Epidermal melanocyte (primary cell): Measurements from ENCODE around the gene OCRL.

Experiments used
- DNase-seq: peaks from one replicate; pipeline ENCODE4 v3.0.0; 2011; ENCODE audit warnings: low spot score; ENCODE audit not compliant: insufficient read length

Gene OCRL

DNA sequence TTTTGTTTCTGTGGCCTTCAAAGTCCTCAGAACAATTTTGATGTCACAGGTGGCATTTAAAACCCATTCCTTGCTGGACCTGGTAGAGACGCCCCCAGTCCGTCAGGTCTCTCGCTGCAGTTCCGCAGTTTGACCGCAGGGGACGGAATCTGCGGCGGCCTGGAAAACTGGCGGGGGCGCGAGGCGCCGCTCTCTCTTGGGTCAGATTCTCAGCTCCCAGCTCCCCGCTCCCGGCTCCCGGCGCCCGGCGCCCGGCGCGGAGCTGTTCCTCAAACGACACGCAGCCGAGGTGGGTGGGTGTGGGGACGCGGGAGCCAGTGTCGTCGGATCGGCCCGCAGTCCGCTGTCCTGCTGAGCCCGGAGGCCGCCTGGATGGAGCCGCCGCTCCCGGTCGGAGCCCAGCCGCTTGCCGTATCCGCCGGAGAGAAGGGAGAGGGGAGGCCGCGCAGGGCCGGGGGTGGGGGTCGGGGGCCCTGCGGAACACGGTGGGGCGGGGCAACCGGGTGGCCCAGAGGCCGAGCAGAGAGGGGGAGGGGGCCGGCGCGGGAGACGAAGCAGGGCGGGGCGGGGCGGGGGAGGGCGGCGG lies at the start of gene OCRL:
TSS of gene OCRL (plus strand) at position 192 of the 586 bp plus-strand sequence. CDS start at position 373, 181 bp downstream.
- DNase-seq, result peak; percentile 52

DNA sequence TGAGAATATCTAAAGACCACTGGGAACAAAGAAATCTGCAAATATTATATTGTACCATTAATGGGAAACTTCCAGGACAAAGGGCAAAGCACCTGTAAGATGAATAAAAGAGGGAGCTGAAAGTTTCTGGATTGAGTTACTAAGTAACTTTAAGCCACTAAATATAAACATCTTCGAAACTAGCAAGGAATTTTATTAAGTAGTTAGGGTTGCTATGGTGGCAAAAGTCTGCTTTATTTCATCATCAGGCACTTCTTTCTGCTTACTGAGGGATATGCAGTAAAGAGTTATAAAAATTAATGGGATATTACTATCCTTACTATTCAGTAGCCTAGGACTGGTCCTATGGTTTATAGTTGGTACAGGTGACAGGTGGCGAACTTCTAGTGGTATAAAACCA lies 49.7 kb upstream of the OCRL start:
- DNase-seq, result no peak

DNA sequence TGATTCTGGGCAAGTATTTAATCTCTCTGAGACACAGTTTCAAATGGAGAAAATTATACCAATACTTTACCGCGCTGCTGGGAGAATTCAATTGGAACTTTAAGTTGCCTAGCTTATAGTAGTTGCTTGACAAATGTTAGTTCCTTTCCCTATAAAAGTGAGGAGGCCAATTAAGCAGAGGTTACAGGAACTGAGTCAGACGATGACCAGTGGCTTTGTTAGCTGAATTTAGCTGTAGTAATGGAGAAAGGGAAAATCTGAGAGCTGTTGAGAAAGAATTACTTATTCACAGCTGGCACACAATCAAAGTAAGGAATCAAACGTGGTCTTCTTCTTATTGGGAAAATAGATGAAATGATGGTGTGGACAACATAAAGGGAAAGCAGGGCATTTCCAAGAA lies 46.4 kb upstream of the OCRL start:
- DNase-seq, result no peak

DNA sequence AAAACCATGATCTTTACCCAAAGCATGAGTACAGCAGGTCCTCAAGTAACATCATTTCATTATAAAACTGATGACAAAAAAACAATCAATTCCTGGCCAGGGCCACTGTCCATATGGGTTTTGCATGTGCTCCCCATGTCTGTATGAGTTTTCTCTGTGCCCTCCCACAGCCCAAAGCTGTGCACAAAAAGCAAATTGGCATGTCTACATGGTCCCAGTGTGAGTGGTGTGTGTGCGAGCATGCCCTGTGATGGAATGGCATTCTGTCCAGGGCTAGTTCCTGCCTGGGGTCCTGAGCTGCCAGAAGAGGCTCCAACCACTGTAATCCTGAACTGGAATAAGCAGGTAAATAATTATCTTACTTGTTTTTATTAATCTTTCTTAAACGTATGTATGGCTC lies 45.2 kb upstream of the OCRL start:
- no peak for DNase-seq

DNA sequence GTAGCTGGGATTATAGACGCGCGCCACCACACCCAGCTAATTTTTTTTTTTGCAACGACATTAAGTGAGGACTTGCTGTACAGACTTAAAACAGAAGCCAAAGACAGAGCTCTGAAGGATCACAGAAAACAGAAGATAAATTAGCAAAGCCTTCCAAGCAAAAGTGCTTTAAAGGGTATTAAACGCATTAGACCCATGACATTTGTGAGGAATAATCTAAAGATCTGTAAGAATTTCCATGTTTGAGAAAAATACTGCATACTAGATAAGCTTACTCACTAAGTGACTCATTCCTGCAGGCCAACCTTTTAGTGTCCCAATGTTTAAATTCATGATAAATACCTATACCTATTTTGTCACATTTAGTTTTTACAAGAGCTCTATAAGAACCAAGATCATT lies 44.2 kb upstream of the OCRL start:
- no peak for DNase-seq

DNA sequence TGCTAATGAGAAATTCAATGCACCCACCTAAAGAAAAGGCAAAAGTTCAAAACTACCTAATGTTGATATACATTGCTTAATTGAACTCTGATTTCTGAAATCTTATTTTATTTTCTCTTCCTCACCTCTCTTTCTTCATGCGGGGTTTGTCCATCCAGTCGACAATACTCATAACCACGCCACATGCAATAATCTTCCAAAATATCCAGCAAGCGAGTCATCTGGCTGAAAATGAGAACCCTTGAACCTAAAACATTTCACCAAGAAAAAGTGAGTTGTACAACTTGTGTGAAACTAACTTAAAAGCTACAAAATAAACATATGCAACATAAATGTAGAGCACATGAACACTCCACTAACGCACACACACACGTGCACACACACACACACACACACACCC lies 43.4 kb upstream of the OCRL start:
- no peak for DNase-seq

DNA sequence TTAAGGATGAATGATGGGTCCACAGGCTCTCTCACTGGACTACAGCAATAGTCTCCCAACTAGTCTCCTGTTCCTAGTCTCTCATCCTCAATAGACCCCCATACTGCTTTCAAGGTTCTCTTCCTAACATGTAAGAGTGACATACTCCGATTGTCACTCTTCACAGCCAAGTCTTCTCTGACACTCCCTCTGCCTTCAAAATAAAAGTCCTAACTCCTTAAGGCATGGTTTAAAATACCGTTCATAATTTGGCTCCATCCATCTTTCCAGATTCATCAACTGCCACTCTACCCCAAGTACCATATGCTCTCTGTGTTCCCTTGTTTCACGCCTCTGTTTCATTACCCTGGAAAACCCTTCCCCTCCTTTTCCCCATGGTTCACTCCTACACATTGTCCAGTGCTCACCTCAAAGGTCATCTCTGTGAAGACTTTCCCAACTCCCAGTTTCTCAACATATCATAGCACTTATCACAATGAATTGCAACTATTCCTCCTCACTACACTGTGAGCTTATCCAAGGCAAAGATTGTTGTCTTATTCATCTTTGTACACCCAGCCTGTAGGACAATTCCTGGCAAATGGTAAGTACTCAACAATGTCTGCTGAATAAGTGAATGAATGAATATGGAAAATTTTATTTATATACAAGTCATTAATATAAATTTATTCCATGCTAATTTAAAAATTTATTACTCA lies 42.8 kb upstream of the OCRL start:
- DNase-seq, result no peak

DNA sequence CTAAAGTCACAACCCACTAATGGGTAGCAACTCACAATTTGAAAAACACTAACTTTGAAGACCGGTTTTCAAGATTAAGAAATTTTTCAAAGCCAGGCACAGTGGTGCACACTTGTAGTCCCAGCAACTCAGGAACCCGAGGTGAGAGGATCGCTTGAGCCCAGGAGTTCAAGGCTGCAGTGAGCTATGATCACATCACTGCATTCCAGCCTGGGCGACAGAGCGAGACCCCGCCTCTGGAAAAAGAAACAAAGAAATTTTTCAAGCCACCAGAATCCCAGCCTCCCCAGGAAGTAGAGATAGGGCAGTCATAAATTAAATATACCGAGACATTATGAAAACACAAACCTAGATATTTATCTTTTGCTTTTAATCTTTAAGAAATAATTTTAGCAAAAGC lies 29.7 kb upstream of the OCRL start:
- DNase-seq, result no peak

DNA sequence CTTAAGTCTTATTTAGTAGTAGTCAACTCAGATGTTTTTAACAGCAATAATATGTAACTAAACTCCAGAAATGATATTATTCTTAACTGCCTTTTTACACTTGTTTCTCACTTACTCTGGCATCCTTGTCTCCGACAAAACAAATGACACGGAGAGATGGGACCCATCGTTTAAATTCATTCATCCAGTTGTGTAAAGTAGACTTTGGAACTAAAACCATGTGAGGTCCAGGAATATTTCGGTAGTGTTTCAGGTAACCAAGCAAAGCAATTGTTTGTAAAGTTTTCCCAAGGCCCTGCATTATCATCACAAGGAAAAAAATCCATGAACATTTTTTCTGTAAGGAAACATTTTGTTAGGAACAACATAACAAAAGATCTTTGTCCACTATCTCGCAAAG lies 28.4 kb upstream of the OCRL start:
- no peak for DNase-seq

DNA sequence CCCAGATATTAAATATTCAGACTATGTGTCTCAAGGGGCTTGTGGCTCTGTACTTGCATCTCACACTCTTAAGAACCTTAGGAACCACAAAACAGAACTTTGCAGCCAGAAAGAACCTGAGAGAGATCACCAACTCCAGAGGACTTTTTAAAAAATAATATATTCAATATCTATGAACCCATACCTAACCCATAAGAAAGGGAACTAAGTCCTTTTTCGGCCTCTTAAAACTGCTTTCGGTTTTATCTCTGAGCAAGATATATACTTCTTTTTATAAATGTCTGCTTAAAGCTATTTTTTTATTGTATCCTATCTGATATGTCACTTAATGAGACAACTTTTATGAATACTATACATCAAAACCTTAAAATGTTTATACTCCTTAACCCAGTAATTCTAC lies 27.6 kb upstream of the OCRL start:
- no peak for DNase-seq

DNA sequence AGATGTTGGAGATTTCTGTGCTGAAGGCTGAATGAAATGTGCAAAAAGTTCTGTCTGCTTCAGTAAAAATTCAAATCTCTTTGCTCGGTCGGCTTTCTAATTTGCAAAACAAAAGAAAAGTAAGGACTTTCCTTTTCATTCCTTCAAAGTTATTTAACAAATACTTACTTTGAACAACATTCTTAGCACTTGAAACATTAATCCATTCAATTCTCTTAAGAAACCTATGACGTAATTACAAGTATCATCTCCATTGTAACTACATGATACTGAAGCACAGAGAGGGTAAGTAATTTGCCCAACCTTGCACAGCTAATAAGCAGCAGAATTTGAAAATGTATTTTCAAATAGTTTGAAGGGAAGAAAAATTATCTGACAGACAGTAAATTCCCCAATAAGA lies 23.7 kb upstream of the OCRL start:
- DNase-seq, result no peak

DNA sequence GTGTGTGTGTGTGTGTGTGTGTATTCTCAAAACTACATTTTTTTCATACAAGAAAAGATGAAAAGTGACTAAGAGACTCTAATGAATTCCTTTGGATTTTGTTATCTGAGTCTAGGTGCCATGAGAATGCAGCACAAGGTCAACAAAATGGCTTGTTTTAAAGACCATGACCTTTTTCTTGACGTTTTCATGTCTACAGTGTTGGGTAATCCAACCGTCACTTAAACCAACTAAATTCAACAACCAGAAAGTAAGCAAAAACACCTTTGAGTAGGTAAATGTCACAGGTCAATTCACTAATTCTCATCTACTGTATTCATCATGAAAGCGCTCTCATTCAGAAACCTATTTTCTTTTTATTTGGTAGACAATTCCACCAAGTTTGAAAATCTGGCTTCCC lies 19.9 kb upstream of the OCRL start:
- DNase-seq, result no peak

DNA sequence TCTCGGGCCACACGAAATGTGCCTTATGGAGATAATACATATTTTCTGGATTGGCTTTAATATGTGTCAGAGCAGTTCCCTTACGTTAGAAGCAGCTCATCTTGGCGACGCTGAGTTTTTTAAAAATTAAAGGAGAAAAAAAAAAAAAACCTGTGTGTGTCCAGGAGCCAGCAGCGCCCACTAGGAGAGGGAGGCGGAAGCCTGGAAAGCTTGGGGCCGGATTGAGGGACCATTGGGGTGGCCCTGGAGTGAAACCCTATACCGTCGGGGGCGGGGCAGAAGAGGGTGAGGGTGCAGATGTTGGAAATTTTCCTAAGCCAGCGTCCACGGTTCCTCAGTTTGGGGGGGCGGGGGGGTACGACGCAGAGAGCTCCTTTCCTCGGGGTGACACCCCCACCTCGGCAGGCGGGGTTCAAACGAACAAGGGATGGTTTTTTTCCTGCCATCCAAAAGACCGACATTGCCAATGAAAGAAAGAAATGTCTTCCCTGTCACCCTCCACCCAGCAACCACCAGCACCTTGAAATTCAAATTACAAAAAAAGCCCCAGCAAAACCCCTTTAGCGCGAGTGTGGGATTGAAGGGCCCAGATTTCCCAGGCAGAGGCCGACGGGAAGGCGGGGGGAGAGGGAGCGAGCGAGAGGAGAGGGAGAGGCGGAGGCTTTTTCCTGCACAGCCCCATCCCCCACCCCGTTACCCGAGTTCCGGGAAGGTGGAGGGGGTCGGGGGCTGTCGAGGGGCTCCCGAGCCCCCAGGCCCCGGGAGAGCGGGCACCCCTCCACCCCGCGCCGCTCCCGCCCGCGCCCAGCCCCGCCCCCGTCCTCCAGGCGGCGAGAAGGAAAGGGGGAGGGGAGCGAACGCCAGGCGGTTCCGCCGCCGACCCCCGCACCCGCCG lies 17.6 kb upstream of the OCRL start:
- no peak for DNase-seq

DNA sequence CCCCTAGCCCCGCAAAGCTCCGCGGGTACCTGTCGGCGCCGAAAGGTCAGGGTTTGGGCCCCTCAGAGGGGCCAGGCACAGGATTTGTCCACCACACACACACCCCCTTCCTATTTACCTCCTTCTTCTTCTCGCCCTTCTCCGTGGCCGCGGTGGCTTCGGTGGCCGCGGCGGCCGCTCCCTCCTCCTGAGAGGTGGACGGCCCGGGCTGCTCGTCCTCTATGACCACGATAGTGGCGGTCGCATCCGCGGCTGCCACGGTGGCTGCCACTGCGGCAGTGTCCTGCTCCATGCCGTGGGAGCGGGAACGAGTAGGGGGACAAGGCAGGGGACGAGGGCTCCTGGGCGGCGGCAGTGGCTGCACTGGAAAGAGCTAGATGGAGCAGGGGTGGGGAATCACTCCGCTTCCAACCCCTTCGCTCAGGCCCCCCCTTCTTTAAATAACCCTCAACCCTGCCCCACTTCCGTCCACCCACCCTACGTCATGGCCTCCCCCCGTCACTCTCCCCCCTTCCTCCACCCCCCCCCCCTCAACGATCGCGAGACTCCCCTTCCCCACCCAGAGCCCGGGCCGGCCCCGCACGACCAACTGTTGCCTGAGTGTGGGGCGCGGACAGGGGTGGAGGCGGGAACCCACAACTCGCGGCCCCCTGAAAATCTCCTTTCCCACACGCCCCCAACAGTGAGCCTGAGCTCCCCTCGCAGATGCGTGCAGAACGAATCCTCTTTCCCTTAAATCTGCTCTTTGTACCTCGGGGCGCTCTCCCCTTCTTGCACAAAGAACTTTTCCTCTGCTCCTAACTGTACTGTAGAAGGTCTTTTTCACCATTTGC lies 16.8 kb upstream of the OCRL start, which contains the start of gene SMARCA1:
TSS of gene SMARCA1 (minus strand) at position 412 of the 833 bp plus-strand sequence. CDS start at position 292, 120 bp downstream.
- peak; percentile 56 for DNase-seq

DNA sequence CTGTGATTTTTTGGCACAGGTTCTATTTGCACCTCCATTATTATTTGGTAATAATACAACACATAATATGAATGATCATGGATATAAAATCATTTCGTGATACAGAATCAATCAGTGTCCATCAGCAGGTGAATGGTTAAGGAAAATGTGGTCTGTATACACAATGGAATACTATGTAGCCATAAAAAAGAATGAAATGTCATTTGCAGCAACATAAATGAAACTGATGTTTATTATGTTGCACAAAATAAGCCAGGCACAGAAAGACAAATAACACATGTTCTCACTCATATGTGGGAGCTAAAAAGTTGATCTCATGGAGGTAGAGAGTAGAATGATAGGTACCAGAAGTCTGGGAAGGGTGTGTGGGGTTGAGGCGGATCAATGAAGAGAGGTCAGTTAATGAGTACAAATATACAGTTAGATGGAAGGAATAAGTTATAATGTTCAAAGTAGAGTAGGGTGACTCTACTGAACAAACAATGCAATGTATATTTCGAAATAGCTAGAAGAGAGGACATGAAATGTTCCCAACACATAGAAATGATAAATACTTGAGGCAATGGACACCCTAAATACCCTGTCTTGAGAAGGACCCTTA lies 15.7 kb upstream of the OCRL start:
- no peak for DNase-seq

DNA sequence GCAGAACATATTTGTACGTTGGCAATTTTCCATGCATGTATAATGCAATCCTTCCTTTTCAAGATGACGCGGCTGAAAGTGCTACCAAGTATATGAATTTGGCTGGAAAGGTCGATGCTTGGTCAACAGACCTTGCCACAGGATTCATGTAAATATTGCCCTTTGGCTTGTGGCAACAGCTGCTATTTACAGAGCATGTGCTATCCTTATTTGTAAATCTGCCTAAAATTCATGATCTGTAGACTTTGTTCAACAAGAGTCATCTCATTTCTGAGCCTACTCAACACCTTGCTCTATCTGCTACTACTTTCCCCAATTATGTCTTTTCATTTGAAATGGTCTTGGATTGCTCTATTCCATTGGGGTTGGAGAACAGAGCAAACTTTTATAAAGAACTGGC lies 14.9 kb upstream of the OCRL start:
- no peak for DNase-seq

DNA sequence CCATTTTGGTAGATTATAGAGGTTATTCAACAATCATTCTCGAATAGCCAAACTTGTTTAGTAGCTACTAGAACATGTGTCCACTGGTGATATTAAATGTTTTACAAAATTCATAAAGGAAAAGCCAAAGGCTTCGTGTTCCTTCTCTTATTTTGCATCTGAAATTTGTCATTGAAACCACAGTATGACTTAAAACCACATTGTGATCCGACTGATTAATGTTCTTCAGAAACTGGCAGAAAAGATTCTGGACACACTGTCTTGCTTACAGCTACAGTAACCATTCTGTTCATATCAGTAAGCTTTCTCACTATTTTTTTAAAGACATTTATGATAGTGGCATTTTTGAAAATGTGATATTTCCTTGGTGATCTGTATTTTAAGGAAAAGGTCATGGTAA lies 14.2 kb upstream of the OCRL start:
- DNase-seq, result no peak

DNA sequence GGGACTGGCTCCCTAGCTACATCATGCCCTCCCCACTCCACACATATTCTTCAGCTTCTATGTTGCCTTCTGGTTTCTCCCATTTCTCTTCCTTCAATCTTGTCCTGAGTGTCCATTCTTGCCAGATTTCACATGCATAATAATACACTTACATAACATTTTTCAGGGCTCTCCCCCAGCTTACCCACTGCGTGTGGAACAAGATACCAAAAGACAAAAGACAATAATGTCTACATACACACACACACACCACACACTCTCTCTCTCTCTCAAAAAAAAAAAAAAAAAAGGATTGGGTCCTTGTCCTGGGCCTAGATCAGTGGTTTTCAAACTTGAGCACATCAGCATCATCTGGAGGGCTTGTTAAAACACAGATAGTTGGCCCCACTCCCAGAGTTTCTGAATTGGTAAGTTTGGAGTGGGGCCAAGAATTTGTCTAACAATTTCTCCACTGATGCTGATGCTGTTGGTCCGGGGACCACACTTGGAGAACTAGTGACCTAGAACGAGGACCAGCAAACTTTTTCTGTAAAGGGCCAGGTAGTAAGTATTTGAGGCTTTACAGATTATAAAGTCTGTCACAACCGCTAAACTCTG lies 10.3 kb upstream of the OCRL start:
- DNase-seq, result no peak

DNA sequence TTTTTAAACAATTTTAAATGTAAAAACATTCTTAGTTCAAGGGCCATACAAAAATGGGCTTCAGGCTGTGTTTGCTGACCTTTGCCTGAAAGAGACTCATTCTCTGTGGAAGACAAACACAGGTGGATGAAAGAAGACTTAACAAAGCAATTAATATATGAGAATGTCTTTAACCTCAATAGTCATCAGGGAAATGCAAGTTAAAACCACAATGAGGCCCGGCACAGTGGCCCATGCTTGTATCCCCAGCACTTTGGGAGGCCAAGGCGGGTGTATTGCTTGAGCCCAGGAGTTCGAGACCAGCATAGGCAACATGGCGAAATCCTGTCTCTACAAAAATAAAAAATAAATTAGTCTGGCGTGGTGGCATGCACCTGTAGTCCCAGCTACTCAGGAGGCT lies 9.6 kb upstream of the OCRL start:
- DNase-seq, result no peak

DNA sequence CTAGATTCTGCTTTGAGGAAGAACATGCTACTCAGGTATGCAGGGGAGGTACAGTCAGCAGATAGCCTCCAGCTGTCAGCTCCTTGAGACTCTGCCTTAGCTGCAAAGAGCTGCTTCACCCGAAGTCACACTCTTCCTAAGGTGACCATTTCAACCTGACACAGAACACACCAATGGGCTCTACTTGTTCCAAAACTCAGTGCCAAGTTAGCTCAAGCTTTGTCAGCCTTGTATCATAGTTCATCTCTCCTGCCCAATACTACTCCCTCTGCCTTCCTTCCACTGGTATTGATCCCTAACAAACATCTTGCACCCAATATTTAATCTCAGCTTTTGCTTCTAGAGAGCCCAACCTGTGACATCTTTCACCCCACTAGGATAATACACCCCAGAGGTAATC lies 8.9 kb upstream of the OCRL start:
- no peak for DNase-seq
